ENCODE measurements around the gene UBD.

Gene UBD

GRCh38 chr6:29510202-29510601 lies 49.3 kb downstream of the UBD start:
- Histone ChIP-seq H4K91ac (ENCODE audit: low read length) (no peak overlapping the region), H2BK12ac (ENCODE audit: low read length in 2 of 2) (no peak overlapping the region), H3K4me2 (ENCODE audit: low read length, poor library complexity, severe bottlenecking) (no peak overlapping the region), H3K4ac (ENCODE audit: low read depth in 1 of 2, low read length in 2 of 2) (no peak overlapping the region), H3K27ac (ENCODE audit: low read length, poor library complexity, severe bottlenecking) (no peak overlapping the region), H4K8ac (ENCODE audit: low read length) (no peak overlapping the region), H2BK120ac (ENCODE audit: low read depth, low read length) (no peak overlapping the region), H3K14ac (ENCODE audit: low read length in 2 of 2) (no peak overlapping the region), H3K18ac (ENCODE audit: low read depth in 1 of 2, low read length in 2 of 2) (no peak overlapping the region), H3K4me3 (ENCODE audit: insufficient read depth in 1 of 2, low read depth in 1 of 2, low read length in 2 of 2) (no peak overlapping the region), H3K4me1 (ENCODE audit: control insufficient read depth, insufficient read depth, low read depth, low read length) (peaks cover 1% of the 10 kb centered on the region), H3K36me3 (ENCODE audit: control insufficient read depth in 1 of 2, insufficient read depth in 2 of 2, low read depth in 1 of 2, low read length in 2 of 2) (no peaks in the 10 kb centered on the region), H2BK15ac (ENCODE audit: low read depth, poor library complexity, severe bottlenecking) (no peak overlapping the region), H3K9ac (ENCODE audit: low read length) (no peak overlapping the region), H2AFZ (ENCODE audit: low read depth, low read length) (no peak overlapping the region), H3K79me1 (replicated peaks; ENCODE audit: low read length, poor library complexity, severe bottlenecking) (no peaks in the 10 kb centered on the region), H2AK5ac (ENCODE audit: low read length, severe bottlenecking) (no peak overlapping the region), H3K27me3 (ENCODE audit: control insufficient read depth in 1 of 2, insufficient read depth in 1 of 2, low read length in 2 of 2) (peaks cover 0 to 3% of the 10 kb centered on the region in 2 experiments), H2BK5ac (ENCODE audit: low read depth, low read length, poor library complexity, severe bottlenecking) (no peak overlapping the region), H3K23ac (ENCODE audit: low read length in 2 of 2) (no peak overlapping the region), H3K9me3 (ENCODE audit: control insufficient read depth, low read length) (peaks cover 2% of the 10 kb centered on the region)
- no peak for DNase-seq
- 78% methylated on average over 2 of the region's 4 CpGs for WGBS

- no peak overlapping the region for H4K91ac ChIP-seq (ENCODE audit: low read length)
- no peak overlapping the region for H2AK5ac ChIP-seq (ENCODE audit: low read length, severe bottlenecking)
- DNase-seq, result no peak
- H2BK5ac ChIP-seq (ENCODE audit: low read depth, low read length, poor library complexity, severe bottlenecking), result no peak overlapping the region
- peaks cover 1% of the 10 kb centered on the region for H3K4me1 ChIP-seq (ENCODE audit: control insufficient read depth, insufficient read depth, low read depth, low read length)
- peaks cover 0 to 3% of the 10 kb centered on the region in 2 experiments for H3K27me3 ChIP-seq (ENCODE audit: control insufficient read depth in 1 of 2, insufficient read depth in 1 of 2, low read length in 2 of 2)
- no peak overlapping the region for H2BK120ac ChIP-seq (ENCODE audit: low read depth, low read length)
- H3K18ac ChIP-seq (ENCODE audit: low read depth in 1 of 2, low read length in 2 of 2), result no peak overlapping the region
- no peak overlapping the region for H3K4me2 ChIP-seq (ENCODE audit: low read length, poor library complexity, severe bottlenecking)
- H4K8ac ChIP-seq (ENCODE audit: low read length), result no peak overlapping the region
- H3K4ac ChIP-seq (ENCODE audit: low read depth in 1 of 2, low read length in 2 of 2), result no peak overlapping the region
- H2BK12ac ChIP-seq (ENCODE audit: low read length in 2 of 2), result no peak overlapping the region
- no peak overlapping the region for H3K14ac ChIP-seq (ENCODE audit: low read length in 2 of 2)
- H3K36me3 ChIP-seq (ENCODE audit: control insufficient read depth in 1 of 2, insufficient read depth in 2 of 2, low read depth in 1 of 2, low read length in 2 of 2), result no peaks in the 10 kb centered on the region
- 77% methylated on average over 9 of the region's 9 CpGs for WGBS
- no peak overlapping the region for H3K27ac ChIP-seq (ENCODE audit: low read length, poor library complexity, severe bottlenecking)
- H3K23ac ChIP-seq (ENCODE audit: low read length in 2 of 2), result no peak overlapping the region
- no peaks in the 10 kb centered on the region for H3K79me1 ChIP-seq (replicated peaks; ENCODE audit: low read length, poor library complexity, severe bottlenecking)
- H3K4me3 ChIP-seq (ENCODE audit: insufficient read depth in 1 of 2, low read depth in 1 of 2, low read length in 2 of 2), result no peak overlapping the region
- H3K9me3 ChIP-seq (ENCODE audit: control insufficient read depth, low read length), result peaks cover 2% of the 10 kb centered on the region
- H2BK15ac ChIP-seq (ENCODE audit: low read depth, poor library complexity, severe bottlenecking), result no peak overlapping the region
- H3K9ac ChIP-seq (ENCODE audit: low read length), result no peak overlapping the region
- H2AFZ ChIP-seq (ENCODE audit: low read depth, low read length), result no peak overlapping the region
Measured at GRCh38 chr6:29509711-29510110, 49.8 kb downstream of the UBD start.

- WGBS, result 65% methylated on average over 6 of the region's 6 CpGs
- Histone ChIP-seq H3K9me3 (ENCODE audit: control insufficient read depth, low read length) (peaks cover 2% of the 10 kb centered on the region), H2BK5ac (ENCODE audit: low read depth, low read length, poor library complexity, severe bottlenecking) (no peak overlapping the region), H3K9ac (ENCODE audit: low read length) (no peak overlapping the region), H3K4me1 (ENCODE audit: control insufficient read depth, insufficient read depth, low read depth, low read length) (peaks cover 1% of the 10 kb centered on the region), H2AFZ (ENCODE audit: low read depth, low read length) (no peak overlapping the region), H3K4ac (ENCODE audit: low read depth in 1 of 2, low read length in 2 of 2) (no peak overlapping the region), H3K36me3 (ENCODE audit: control insufficient read depth in 1 of 2, insufficient read depth in 2 of 2, low read depth in 1 of 2, low read length in 2 of 2) (no peaks in the 10 kb centered on the region), H2BK15ac (ENCODE audit: low read depth, poor library complexity, severe bottlenecking) (no peak overlapping the region), H3K14ac (ENCODE audit: low read length in 2 of 2) (no peak overlapping the region), H2BK12ac (ENCODE audit: low read length in 2 of 2) (no peak overlapping the region), H4K8ac (ENCODE audit: low read length) (no peak overlapping the region), H3K27ac (ENCODE audit: low read length, poor library complexity, severe bottlenecking) (no peak overlapping the region), H2BK120ac (ENCODE audit: low read depth, low read length) (no peak overlapping the region), H3K18ac (ENCODE audit: low read depth in 1 of 2, low read length in 2 of 2) (no peak overlapping the region), H2AK5ac (ENCODE audit: low read length, severe bottlenecking) (no peak overlapping the region), H3K4me2 (ENCODE audit: low read length, poor library complexity, severe bottlenecking) (no peak overlapping the region), H3K27me3 (ENCODE audit: control insufficient read depth in 1 of 2, insufficient read depth in 1 of 2, low read length in 2 of 2) (peaks cover 0 to 3% of the 10 kb centered on the region in 2 experiments), H4K91ac (ENCODE audit: low read length) (no peak overlapping the region), H3K4me3 (ENCODE audit: insufficient read depth in 1 of 2, low read depth in 1 of 2, low read length in 2 of 2) (no peak overlapping the region), H3K23ac (ENCODE audit: low read length in 2 of 2) (no peak overlapping the region), H3K79me1 (replicated peaks; ENCODE audit: low read length, poor library complexity, severe bottlenecking) (no peaks in the 10 kb centered on the region)
- no peak for DNase-seq
Measured at GRCh38 chr6:29509239-29509638, 50.3 kb downstream of the UBD start.

- no peak overlapping the region for H4K8ac ChIP-seq (ENCODE audit: low read length)
- WGBS, result 67% methylated on average over 5 of the region's 5 CpGs
Measured at GRCh38 chr6:29507319-29507718, 52.2 kb downstream of the UBD start.

More at GRCh38 chr6:29507319-29507718, 52.2 kb downstream of the UBD start:
- H3K4me3 ChIP-seq (ENCODE audit: insufficient read depth in 1 of 2, low read depth in 1 of 2, low read length in 2 of 2), result no peak overlapping the region
- no peak overlapping the region for H3K23ac ChIP-seq (ENCODE audit: low read length in 2 of 2)
- DNase-seq, result no peak
- peaks cover 3% of the 10 kb centered on the region for H3K4me1 ChIP-seq (ENCODE audit: control insufficient read depth, insufficient read depth, low read depth, low read length)
- H2AK5ac ChIP-seq (ENCODE audit: low read length, severe bottlenecking), result no peak overlapping the region
- H2BK15ac ChIP-seq (ENCODE audit: low read depth, poor library complexity, severe bottlenecking), result no peak overlapping the region
- no peak overlapping the region for H2AFZ ChIP-seq (ENCODE audit: low read depth, low read length)
- H3K9ac ChIP-seq (ENCODE audit: low read length), result no peak overlapping the region
- H3K9me3 ChIP-seq (ENCODE audit: control insufficient read depth, low read length), result no peaks in the 10 kb centered on the region
- no peak overlapping the region for H2BK12ac ChIP-seq (ENCODE audit: low read length in 2 of 2)
- H3K36me3 ChIP-seq (ENCODE audit: control insufficient read depth in 1 of 2, insufficient read depth in 2 of 2, low read depth in 1 of 2, low read length in 2 of 2), result no peaks in the 10 kb centered on the region
- H3K4ac ChIP-seq (ENCODE audit: low read depth in 1 of 2, low read length in 2 of 2), result no peak overlapping the region
- no peaks in the 10 kb centered on the region for H3K79me1 ChIP-seq (replicated peaks; ENCODE audit: low read length, poor library complexity, severe bottlenecking)
- no peak overlapping the region for H2BK5ac ChIP-seq (ENCODE audit: low read depth, low read length, poor library complexity, severe bottlenecking)
- H2BK120ac ChIP-seq (ENCODE audit: low read depth, low read length), result no peak overlapping the region
- H3K4me2 ChIP-seq (ENCODE audit: low read length, poor library complexity, severe bottlenecking), result no peak overlapping the region
- H3K14ac ChIP-seq (ENCODE audit: low read length in 2 of 2), result no peak overlapping the region
- H4K91ac ChIP-seq (ENCODE audit: low read length), result no peak overlapping the region
- no peak overlapping the region for H3K18ac ChIP-seq (ENCODE audit: low read depth in 1 of 2, low read length in 2 of 2)
- H3K27ac ChIP-seq (ENCODE audit: low read length, poor library complexity, severe bottlenecking), result no peak overlapping the region
- H3K27me3 ChIP-seq (ENCODE audit: control insufficient read depth in 1 of 2, insufficient read depth in 1 of 2, low read length in 2 of 2), result peaks cover 0 to 3% of the 10 kb centered on the region in 2 experiments
